K562 (cell line): ENCODE measurements around the gene CDC42EP5. TPM values are rescaled to one million over a fixed set of nuclear protein-coding genes. Genes with fewer than 3 reads are reported as not detected.

Experiments used
- ATAC-seq: fragments of 200-7000 bp; cut with Tn5 transposase; 3 replicates; pipeline ENCODE4 v1.9.1; 2020; ENCODE audit warnings: moderate library complexity
- BruUV-seq: library from RNA; stranded (reverse); fragments of 400-500 nt; replicated peaks from 2 replicates; lab custom pipeline; 2021; lab: Mats Ljungman, UMichigan
- CTCF ChIA-PET: fragments of 300-600 bp; formaldehyde crosslinking; extraction: SDS; loops from one replicate; lab custom pipeline; 2021; ENCODE audit warnings: low intra/inter-chr PET ratio; lab: Yijun Ruan, JAX
- POLR2A ChIA-PET: fragments of 300-600, 350-650 bp; sonication (Branson Sonifier 250); formaldehyde crosslinking; extraction: SDS; loops from one replicate; lab custom pipeline; 2021; ENCODE audit warnings: antibody characterized with exemption, inconsistent platforms; lab: Yijun Ruan, JAX
- DNase-seq, 4 experiments: peaks; one replicate each; pipeline versions ENCODE4 v3.0.0 to v3.0.0-alpha.2; 2011 to 2018; ENCODE audit warnings: low spot score in 3 of 4, mixed read lengths in 3 of 4; ENCODE audit errors: extremely low read depth in 1 of 4
- FAIRE-seq: peaks from 2 replicates; lab custom pipeline; 2011; peaks lifted over from hg19 to GRCh38; lab: Jason Lieb, UNC
- H2AFZ ChIP-seq: 2 replicates; pipeline ENCODE4 v1.6.0; 2011; ENCODE audit warnings: low read depth, low read length, control low read depth, inconsistent platforms
- H3K27ac ChIP-seq: fragments of 200-600 bp; 3 replicates; pipeline ENCODE4 v1.8.0; 2011; ENCODE audit warnings: low read depth, mild to moderate bottlenecking, control low read depth, inconsistent platforms, low read length, moderate library complexity, mixed read lengths; ENCODE audit errors: extremely low read depth
- H3K27me3 ChIP-seq, 2 experiments: fragments of 300-600 bp in 1 of 2; 2 replicates in 1 of 2; 3 replicates in 1 of 2; pipeline versions ENCODE4 v1.6.0 to v1.8.0; 2011; ENCODE audit warnings: inconsistent platforms in 2 of 2, low read length in 2 of 2, mild to moderate bottlenecking in 1 of 2, mixed read lengths in 1 of 2, moderate library complexity in 1 of 2; ENCODE audit not compliant: control insufficient read depth in 2 of 2, insufficient read depth in 2 of 2
- H3K36me3 ChIP-seq: fragments of 300-600 bp; 3 replicates; pipeline ENCODE4 v1.8.0; 2011; ENCODE audit warnings: mild to moderate bottlenecking, low read length, inconsistent platforms; ENCODE audit not compliant: control insufficient read depth, insufficient read depth
- H3K4me1 ChIP-seq, 2 experiments: fragments of 200-600 bp in 1 of 2; replicated peaks in 1 of 2; 2 replicates in 1 of 2; 3 replicates in 1 of 2; pipeline versions ENCODE4 v1.5.1 to v1.8.0; 2011; ENCODE audit warnings: inconsistent platforms in 2 of 2, low read length in 2 of 2, mild to moderate bottlenecking in 1 of 2, mixed read lengths in 1 of 2, moderate library complexity in 1 of 2; ENCODE audit not compliant: control insufficient read depth in 2 of 2, insufficient read depth in 2 of 2
- H3K4me2 ChIP-seq: 2 replicates; pipeline ENCODE4 v1.6.1; 2011; ENCODE audit warnings: low read length, control low read depth, inconsistent platforms, mixed read lengths; ENCODE audit not compliant: insufficient read depth
- H3K4me3 ChIP-seq: fragments of 200-600 bp; sonication (generic), shearing (Covaris generic); 2 replicates; pipeline ENCODE4 v1.5.1; 2016; ENCODE audit warnings: control low read depth, inconsistent platforms
- H3K79me2 ChIP-seq: fragments of 200-600 bp; 3 replicates; pipeline ENCODE4 v1.8.0; 2011; ENCODE audit warnings: low read length, inconsistent platforms; ENCODE audit not compliant: control insufficient read depth, insufficient read depth
- H3K9ac ChIP-seq, 2 experiments: 2 replicates each; pipeline versions ENCODE4 v1.6.0 to v1.6.1; 2011; ENCODE audit warnings: low read depth in 2 of 2, low read length in 2 of 2, control low read depth in 1 of 2, inconsistent platforms in 1 of 2, mild to moderate bottlenecking in 1 of 2, mixed read lengths in 1 of 2; ENCODE audit not compliant: insufficient read depth in 1 of 2
- H3K9me1 ChIP-seq: one replicate; pipeline ENCODE4 v1.6.0; 2011; ENCODE audit warnings: inconsistent platforms, mild to moderate bottlenecking, low read length, moderate library complexity; ENCODE audit not compliant: control insufficient read depth, insufficient read depth
- H3K9me3 ChIP-seq: replicated peaks from 2 replicates; pipeline ENCODE4 v1.5.1; 2011; ENCODE audit warnings: low read depth, low read length, inconsistent platforms; ENCODE audit not compliant: control insufficient read depth, insufficient read depth
- H4K20me1 ChIP-seq: replicated peaks from 2 replicates; pipeline ENCODE4 v1.6.1; 2011; ENCODE audit warnings: low read length, inconsistent platforms, mixed read lengths; ENCODE audit not compliant: control insufficient read depth, insufficient read depth
- HMBOX1 ChIP-seq: sonication (generic); IDR thresholded peaks from 2 replicates; pipeline ENCODE4 v1.6.1; 2016
- KDM2B ChIP-seq: fragments of 250-450 bp; sonication (Bioruptor Pico); IDR thresholded peaks from 2 replicates; pipeline ENCODE4 v1.8.0; 2021; ENCODE audit warnings: mild to moderate bottlenecking, moderate library complexity
- WGBS: fragments of 100-300 bp; shearing (Covaris generic); methylation state at CpG from one replicate; pipeline ENCODE4 v1.1.6; 2016; ENCODE audit warnings: low coverage, mixed read lengths; ENCODE audit not compliant: insufficient coverage; ENCODE audit errors: missing lambda C conversion rate; 5-methylcytosine and 5-hydroxymethylcytosine counted together
- in situ Hi-C: fragments of 300-500 bp; cut with MboI; formaldehyde crosslinking; loops from 4 replicates; pipeline ENCODE4 v1.15.0; 2018; ENCODE audit warnings: inconsistent platforms, mixed read lengths
- intact Hi-C: fragments of 100-400 bp; cut with micrococcal nuclease; formaldehyde crosslinking; loops from 2 replicates; pipeline ENCODE4 v1.14.2; 2022
- polyA plus RNA-seq, 8 experiments: library from polyadenylated mRNA; depleted of rRNA in 4 of 8; stranded (reverse) in 5 of 8; unstranded in 3 of 8; fragments of >200 nt; fragmentation: Nextera tagmentation in 2 of 8; fragmentation: Illumina TruSeq in 1 of 8; extraction: Ambion mirVana in 2 of 8; extraction: Trizol in 1 of 8; gene quantifications; 2 replicates each; pipeline versions ENCODE4 v1.2.1 to v1.2.3, GENCODE V29; 2011 to 2014; ENCODE audit warnings: inconsistent platforms in 1 of 8, missing spikeins in 1 of 8
- total RNA-seq, 7 experiments: library from RNA; depleted of rRNA in 6 of 7; stranded (reverse); fragments of >200 nt in 6 of 7; fragmentation: Illumina TruSeq in 2 of 7; extraction: Trizol in 2 of 7; gene quantifications; 2 replicates each; pipeline versions ENCODE4 v1.2.1 to v1.2.3, GENCODE V29; 2011 to 2021; ENCODE audit warnings: low replicate concordance in 1 of 7

The CDC42EP5 gene
- total and polyA plus RNA-seq, 9 of the 15 experiments (the other 6 are each of a cell fraction or from before 2014, with no cell fraction given): 0.15 to 0.38 TPM; not detected in 7

DNA sequence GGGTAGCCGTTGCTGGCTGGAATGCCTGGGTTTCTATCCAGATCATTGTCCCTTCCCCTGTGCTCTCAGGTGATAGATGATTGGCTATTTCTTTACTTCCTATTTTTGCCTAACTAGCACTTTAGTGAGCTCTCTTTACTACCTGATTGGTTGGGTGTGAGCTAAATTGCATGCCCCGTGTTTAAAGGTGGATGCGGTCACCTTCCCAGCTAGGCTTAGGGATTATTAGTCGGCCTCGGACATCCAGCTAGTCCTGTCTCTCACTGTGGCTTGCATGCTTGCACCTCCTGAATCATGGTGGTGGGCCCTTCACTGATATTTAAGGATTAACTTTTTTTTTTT, 47.7 kb downstream of the CDC42EP5 start:
- peaks cover 29 to 72% of the 10 kb centered on the region in 2 experiments; a peak in 4 of 5 replicates for H3K27me3 ChIP-seq
- ATAC-seq: no peak
- 3% methylated on average over 5 of the region's 5 CpGs for WGBS

More for the DNA sequence above, 47.7 kb downstream of the CDC42EP5 start:
- Histone ChIP-seq H3K36me3 (no peaks in the 10 kb centered on the region), H2AFZ (no peak overlapping the region), H3K4me1 (peaks cover 0 to 29% of the 10 kb centered on the region in 2 experiments; a peak in 2 of 5 replicates), H3K4me2 (no peak overlapping the region), H3K27ac (no peak overlapping the region), H3K9me1 (no peaks in the 10 kb centered on the region), H4K20me1 (0 out of 2 replicates have a peak, but pooled peaks cover 4% of the 10 kb centered on the region), H3K9ac (no peak overlapping the region), H3K4me3 (no peak overlapping the region), H3K9me3 (no peaks in the 10 kb centered on the region), H3K79me2 (no peaks in the 10 kb centered on the region)
- CTCF ChIA-PET: no interaction called here
- FAIRE-seq: no peak
- intact Hi-C loops: no loop called here
- DNase-seq: no peak
- POLR2A ChIA-PET: interaction anchor here (0.7 to 1.2 kb wide), 2 partner anchors 12 to 14 kb away, joined by 3 read pairs; no protein-coding TSS in a partner anchor
- in situ Hi-C loops: no loop called here
- no TSS peak for BruUV-seq
- TF ChIP-seq HMBOX1 (peak; percentile 70), KDM2B (CRISPR knock-in tag) (no peak)
